DOHH2 (cell line): ENCODE results near the gene RAPGEF1.

ENCODE experiments used
- EZH2phosphoT487 ChIP-seq: fragments of 200-600 bp; sonication (generic); IDR thresholded peaks from 2 replicates; pipeline ENCODE4 v1.6.1; 2017; ENCODE audit warnings: borderline replicate concordance, mild to moderate bottlenecking, antibody characterized with exemption, low read length, moderate library complexity, mixed read lengths
- TF ChIP-seq, protein P1 (sequence below): fragments of 200-600 bp; sonication (generic); IDR thresholded peaks from one replicate; pipeline ENCODE4 v1.5.1; 2014; ENCODE audit warnings: antibody characterized with exemption, mild to moderate bottlenecking, low read depth, low read length; ENCODE audit not compliant: poor library complexity, severe bottlenecking

DNA sequence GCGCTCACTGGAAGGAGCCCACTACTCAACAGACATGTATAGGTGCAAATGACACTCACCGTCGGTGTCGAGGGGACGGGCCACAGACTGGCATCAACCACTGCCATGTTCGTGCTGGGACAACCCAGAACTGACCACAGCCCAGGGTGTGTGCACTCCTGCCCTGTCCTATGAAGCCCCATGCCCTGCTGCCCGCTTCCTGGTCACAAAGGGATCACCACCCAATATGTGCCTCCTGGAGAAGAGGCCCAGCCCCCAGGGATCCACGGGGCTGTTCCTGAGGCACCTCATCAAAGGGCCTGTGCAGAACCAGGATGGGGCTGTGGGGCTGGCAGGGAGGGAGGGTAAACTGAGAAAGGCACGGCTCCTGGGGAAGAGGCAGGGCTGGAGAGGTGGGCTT lies 151.5 kb downstream of the RAPGEF1 start:
- TF ChIP-seq EZH2phosphoT487, result no peak
- TF ChIP-seq, protein P1, sequence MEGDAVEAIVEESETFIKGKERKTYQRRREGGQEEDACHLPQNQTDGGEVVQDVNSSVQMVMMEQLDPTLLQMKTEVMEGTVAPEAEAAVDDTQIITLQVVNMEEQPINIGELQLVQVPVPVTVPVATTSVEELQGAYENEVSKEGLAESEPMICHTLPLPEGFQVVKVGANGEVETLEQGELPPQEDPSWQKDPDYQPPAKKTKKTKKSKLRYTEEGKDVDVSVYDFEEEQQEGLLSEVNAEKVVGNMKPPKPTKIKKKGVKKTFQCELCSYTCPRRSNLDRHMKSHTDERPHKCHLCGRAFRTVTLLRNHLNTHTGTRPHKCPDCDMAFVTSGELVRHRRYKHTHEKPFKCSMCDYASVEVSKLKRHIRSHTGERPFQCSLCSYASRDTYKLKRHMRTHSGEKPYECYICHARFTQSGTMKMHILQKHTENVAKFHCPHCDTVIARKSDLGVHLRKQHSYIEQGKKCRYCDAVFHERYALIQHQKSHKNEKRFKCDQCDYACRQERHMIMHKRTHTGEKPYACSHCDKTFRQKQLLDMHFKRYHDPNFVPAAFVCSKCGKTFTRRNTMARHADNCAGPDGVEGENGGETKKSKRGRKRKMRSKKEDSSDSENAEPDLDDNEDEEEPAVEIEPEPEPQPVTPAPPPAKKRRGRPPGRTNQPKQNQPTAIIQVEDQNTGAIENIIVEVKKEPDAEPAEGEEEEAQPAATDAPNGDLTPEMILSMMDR, result no peak
